Suprapubic skin (tissue), 4 donors: ENCODE results near the gene PVR. TPM values are rescaled to one million over a fixed set of nuclear protein-coding genes. Genes with fewer than 3 reads are reported as not detected.
A peak's percentile ranks its signal among the peaks of the same experiment; 100 is the strongest.

Experiments
- DNase-seq, 2 donors: peaks; one replicate each; pipeline ENCODE4 v3.0.0-alpha.2; 2019; ENCODE audit warnings: low spot score in 2 of 2
- H3K27ac ChIP-seq: fragments of 200-600 bp; sonication (generic); one replicate; pipeline ENCODE4 v1.5.1; 2019
- H3K27me3 ChIP-seq: fragments of 200-600 bp; sonication (generic); one replicate; pipeline ENCODE4 v1.5.1; 2019
- H3K36me3 ChIP-seq: fragments of 200-600 bp; sonication (generic); one replicate; pipeline ENCODE4 v1.5.1; 2019
- H3K4me1 ChIP-seq: fragments of 200-600 bp; sonication (generic); one replicate; pipeline ENCODE4 v1.5.1; 2019
- H3K4me3 ChIP-seq: fragments of 200-600 bp; sonication (generic); one replicate; pipeline ENCODE4 v1.5.1; 2019; ENCODE audit warnings: mild to moderate bottlenecking
- H3K9me3 ChIP-seq: fragments of 200-600 bp; sonication (generic); one replicate; pipeline ENCODE4 v1.5.1; 2019
- CTCF ChIP-seq, 2 donors: fragments of 200-600 bp in 1 of 2; fragments of 450-650 bp in 1 of 2; sonication (generic) in 1 of 2; IDR thresholded peaks; one replicate each; pipeline ENCODE4 v1.5.1; 2016 to 2019; ENCODE audit warnings: antibody characterized with exemption in 2 of 2, mild to moderate bottlenecking in 1 of 2, moderate library complexity in 1 of 2
- EP300 ChIP-seq: sonication (generic); formaldehyde crosslinking; IDR thresholded peaks from one replicate; pipeline ENCODE4 v1.6.1; 2017; ENCODE audit warnings: antibody characterized with exemption
- POLR2A ChIP-seq, 2 donors: fragments of 450-650 bp; IDR thresholded peaks; one replicate each; pipeline ENCODE4 v1.6.1; 2017; ENCODE audit warnings: antibody characterized with exemption in 2 of 2, mild to moderate bottlenecking in 2 of 2, moderate library complexity in 2 of 2
- POLR2AphosphoS5 ChIP-seq, 3 donors: sonication (generic); formaldehyde crosslinking; IDR thresholded peaks; one replicate each; pipeline ENCODE4 v1.6.1; 2017; ENCODE audit warnings: antibody characterized with exemption in 3 of 3
- WGBS: methylation state at CpG from one replicate; pipeline ENCODE4 v1.1.5; 2018; 5-methylcytosine and 5-hydroxymethylcytosine counted together
- total RNA-seq, 4 donors: library from RNA; depleted of rRNA; stranded (reverse); fragments of >200 nt; gene quantifications; one replicate each; pipeline ENCODE4 v1.1.0, GENCODE V29; 2016

The PVR gene
- total RNA-seq, 4 donors from 2014 or later: 14.0 to 24.6 (median 15.5) TPM

GRCh38 chr19:44647144-44647543 lies 3.4 kb downstream of the PVR start:
- peaks cover 6% of the 10 kb centered on the region for H3K4me1 ChIP-seq
- no peak overlapping the region for H3K4me3 ChIP-seq
- TF ChIP-seq POLR2AphosphoS5 (IDR thresholded peaks at IDR 0.05) (no peak), CTCF (IDR thresholded peaks at IDR 0.05) (no peak), EP300 (no peak), POLR2A (IDR thresholded peaks at IDR 0.05) (no peak)
- no peaks in the 10 kb centered on the region for H3K27me3 ChIP-seq
- no peaks in the 10 kb centered on the region for H3K9me3 ChIP-seq
- peaks cover 24% of the 10 kb centered on the region for H3K36me3 ChIP-seq
- whole genome bisulfite sequencing: 53% methylated on average over 20 of the region's 31 CpGs
- H3K27ac ChIP-seq: no peak overlapping the region
- no peak for DNase-seq

- no peaks in the 10 kb centered on the region for H3K27me3 ChIP-seq
- no peak overlapping the region for H3K27ac ChIP-seq
- H3K4me3 ChIP-seq: no peak overlapping the region
- H3K36me3 ChIP-seq: peaks cover 37% of the 10 kb centered on the region
- no peaks in the 10 kb centered on the region for H3K4me1 ChIP-seq
- no peak for TF ChIP-seq POLR2A (IDR thresholded peaks at IDR 0.05)
- no peak for TF ChIP-seq POLR2AphosphoS5 (IDR thresholded peaks at IDR 0.05)
- no peak for TF ChIP-seq EP300
- no peak for TF ChIP-seq CTCF (IDR thresholded peaks at IDR 0.05)
- H3K9me3 ChIP-seq: no peaks in the 10 kb centered on the region
- 79% methylated on average over 3 of the region's 3 CpGs for WGBS
- DNase-seq: no peak
These were observed 5.0 kb downstream of the PVR start for GRCh38 chr19:44648631-44649251.

GRCh38 chr19:44649578-44650145 lies 6.0 kb downstream of the PVR start:
- no peak overlapping the region for H3K27ac ChIP-seq
- TF ChIP-seq POLR2AphosphoS5 (IDR thresholded peaks at IDR 0.05) (no peak), EP300 (no peak), POLR2A (IDR thresholded peaks at IDR 0.05) (no peak), CTCF (IDR thresholded peaks at IDR 0.05) (no peak)
- H3K4me1 ChIP-seq: no peaks in the 10 kb centered on the region
- no peaks in the 10 kb centered on the region for H3K9me3 ChIP-seq
- WGBS: 86% methylated on average over 9 of the region's 15 CpGs
- no peak for DNase-seq
- H3K4me3 ChIP-seq: no peak overlapping the region
- peaks cover 39% of the 10 kb centered on the region for H3K36me3 ChIP-seq
- H3K27me3 ChIP-seq: no peaks in the 10 kb centered on the region

- Histone ChIP-seq H3K4me1 (no peaks in the 10 kb centered on the region), H3K27ac (no peak overlapping the region), H3K4me3 (no peak overlapping the region), H3K27me3 (no peaks in the 10 kb centered on the region), H3K9me3 (no peaks in the 10 kb centered on the region), H3K36me3 (peaks cover 47% of the 10 kb centered on the region)
- no peak for TF ChIP-seq EP300
- TF ChIP-seq POLR2A (IDR thresholded peaks at IDR 0.05): no peak
- no peak for DNase-seq
- 87% methylated on average over 5 of the region's 5 CpGs for WGBS
These were observed 9.6 kb downstream of the PVR start for GRCh38 chr19:44653343-44653742.

- Histone ChIP-seq H3K4me3 (no peak overlapping the region), H3K27ac (no peak overlapping the region), H3K36me3 (peaks cover 55% of the 10 kb centered on the region), H3K4me1 (no peaks in the 10 kb centered on the region), H3K9me3 (no peaks in the 10 kb centered on the region), H3K27me3 (no peaks in the 10 kb centered on the region)
- WGBS: 38% methylated on average over 13 of the region's 16 CpGs
- peak in 1 of 2 donors; percentile 73 for DNase-seq
- TF ChIP-seq CTCF (IDR thresholded peaks at IDR 0.05): peak; percentile 52 to 59
- no peak for TF ChIP-seq POLR2A (IDR thresholded peaks at IDR 0.05)
These were observed 10.5 kb downstream of the PVR start for GRCh38 chr19:44653977-44654774.
